GM21423 (cell line): ENCODE data around the gene CUEDC2.
A peak's percentile ranks its signal among the peaks of the same experiment; 100 is the strongest.

Source experiments
- ATAC-seq: cut with Tn5 transposase; IDR thresholded peaks from one replicate; pipeline ENCODE4 v1.9.1; 2021; ENCODE audit warnings: mild to moderate bottlenecking, moderate library complexity; ENCODE audit not compliant: unreplicated experiment

The CUEDC2 gene

GRCh38 chr10:102397222-102398171 is 34.9 kb downstream of the CUEDC2 start:
- no peak for ATAC-seq

- ATAC-seq = no peak
Observed at GRCh38 chr10:102396730-102397151, 35.6 kb downstream of the CUEDC2 start.

GRCh38 chr10:102396317-102396650 is 36.1 kb downstream of the CUEDC2 start:
- no peak for ATAC-seq

DNA sequence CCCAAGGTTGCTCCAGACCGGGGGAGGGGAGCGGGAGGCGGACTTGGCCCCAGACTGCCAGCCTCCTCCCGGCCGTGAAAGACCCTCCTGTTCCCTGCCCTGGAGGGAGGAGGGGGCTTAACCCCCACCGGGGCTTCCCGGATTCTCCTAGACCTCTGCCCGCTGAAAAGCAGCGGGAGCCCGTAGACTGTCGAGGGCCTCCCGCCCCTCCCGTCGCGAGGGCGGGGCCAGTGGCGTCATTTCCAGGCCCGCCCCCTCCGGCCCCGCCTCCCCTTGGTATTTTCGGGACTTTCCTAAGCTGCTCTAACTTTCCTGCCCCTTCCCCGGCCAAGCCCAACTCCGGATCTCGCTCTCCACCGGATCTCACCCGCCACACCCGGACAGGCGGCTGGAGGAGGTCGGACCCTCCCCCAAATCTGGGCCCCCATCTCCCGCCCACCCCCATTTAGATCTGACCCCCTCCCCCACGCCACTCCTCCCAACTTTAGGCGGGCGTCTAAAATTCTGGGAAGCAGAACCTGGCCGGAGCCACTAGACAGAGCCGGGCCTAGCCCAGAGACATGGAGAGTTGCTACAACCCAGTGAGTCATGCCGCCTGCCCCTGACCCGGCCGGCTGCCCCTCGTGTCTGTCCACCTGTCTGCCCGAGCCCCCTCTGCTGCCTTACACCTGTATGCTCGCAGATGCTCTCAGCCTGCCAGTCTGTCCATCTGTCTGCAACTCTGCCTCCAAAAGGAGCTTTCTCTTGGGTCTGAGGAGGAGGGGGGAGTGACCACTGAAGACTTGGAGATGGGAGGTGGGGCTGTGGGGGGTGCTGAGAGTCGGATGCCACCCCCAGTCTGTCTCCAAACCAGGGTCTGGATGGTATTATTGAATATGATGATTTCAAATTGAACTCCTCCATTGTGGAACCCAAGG is 36.7 kb downstream of the CUEDC2 start, which contains the start of gene NFKB2:
NFKB2 (plus strand) TSS at position 306 of the 917 bp plus-strand sequence; CDS start at position 561, 255 bp downstream.
- peak; percentile 30 for ATAC-seq

DNA sequence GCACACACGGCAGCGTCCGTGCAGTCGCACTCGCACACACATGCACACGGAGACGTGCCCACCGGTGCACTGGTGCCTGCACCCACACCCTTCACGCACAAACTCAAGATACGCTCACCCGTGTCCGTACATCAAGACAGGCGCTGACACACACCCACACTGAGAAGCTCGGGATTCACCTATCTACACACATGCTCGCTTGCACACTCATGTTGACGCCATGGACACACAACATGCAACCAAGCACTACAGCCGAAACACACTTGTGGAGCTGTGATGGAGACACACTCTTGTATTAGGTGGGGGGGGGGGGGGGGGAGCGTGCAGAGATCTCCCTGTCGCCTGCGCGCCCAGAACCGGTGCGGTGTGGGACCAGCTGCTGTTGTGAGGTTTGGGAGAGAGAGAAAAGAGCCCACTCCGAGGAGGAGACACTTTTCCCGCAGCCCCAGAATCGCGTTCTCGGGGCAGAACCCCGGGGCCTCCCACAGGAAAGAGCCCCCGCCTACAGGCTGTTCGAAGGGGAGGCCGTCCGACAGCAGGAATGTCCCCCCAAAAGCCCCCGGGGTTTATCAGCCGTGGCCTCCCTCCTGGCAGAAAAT is 37.5 kb downstream of the CUEDC2 start:
- no peak for ATAC-seq

GRCh38 chr10:102394079-102394800 is 38.1 kb downstream of the CUEDC2 start:
- ATAC-seq = peak; percentile 79

- no peak for ATAC-seq
Observed at GRCh38 chr10:102393411-102394078, 38.8 kb downstream of the CUEDC2 start.

GRCh38 chr10:102392306-102392705 is 40.1 kb downstream of the CUEDC2 start:
- no peak for ATAC-seq

DNA sequence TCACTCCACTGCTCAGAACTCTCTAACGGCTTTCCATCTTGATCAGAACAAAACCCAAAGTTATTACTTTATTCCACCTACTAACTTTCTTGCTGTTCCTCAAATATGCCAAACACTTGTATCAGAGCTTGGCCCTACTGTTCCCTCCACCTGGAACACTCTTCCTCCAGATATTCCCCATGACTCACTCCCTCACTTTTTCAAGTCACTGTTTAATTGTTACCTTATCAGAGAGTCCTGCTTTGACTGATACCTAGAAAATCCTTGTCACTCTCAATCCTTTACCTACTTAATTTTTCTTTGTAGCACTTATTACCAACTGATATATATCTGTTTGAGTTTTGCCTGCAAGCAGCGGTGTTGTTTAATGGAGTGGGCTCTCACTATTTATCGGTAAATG is 42.5 kb downstream of the CUEDC2 start:
- no peak for ATAC-seq

GRCh38 chr10:102384606-102385429 is 47.6 kb downstream of the CUEDC2 start:
- ATAC-seq = no peak

DNA sequence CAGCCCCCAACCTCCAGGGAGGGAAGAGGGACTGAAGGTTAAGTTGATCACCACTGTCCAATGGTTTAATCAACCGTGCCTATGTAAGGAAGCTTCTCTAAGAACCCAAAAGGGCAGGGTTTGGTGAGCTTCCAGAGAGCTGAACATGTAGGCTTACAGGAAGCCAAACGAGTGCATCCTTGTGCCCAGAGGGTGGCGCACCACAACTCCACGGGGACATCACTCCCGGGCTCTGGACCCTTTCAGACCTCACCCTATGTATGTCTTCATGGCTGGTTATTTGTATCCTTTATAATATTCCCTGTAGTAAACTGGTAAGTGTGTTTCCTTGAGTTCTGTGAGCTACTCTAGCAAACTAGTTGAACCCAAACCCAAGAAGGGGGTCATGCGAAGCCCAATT is 48.3 kb downstream of the CUEDC2 start:
- ATAC-seq = no peak

DNA sequence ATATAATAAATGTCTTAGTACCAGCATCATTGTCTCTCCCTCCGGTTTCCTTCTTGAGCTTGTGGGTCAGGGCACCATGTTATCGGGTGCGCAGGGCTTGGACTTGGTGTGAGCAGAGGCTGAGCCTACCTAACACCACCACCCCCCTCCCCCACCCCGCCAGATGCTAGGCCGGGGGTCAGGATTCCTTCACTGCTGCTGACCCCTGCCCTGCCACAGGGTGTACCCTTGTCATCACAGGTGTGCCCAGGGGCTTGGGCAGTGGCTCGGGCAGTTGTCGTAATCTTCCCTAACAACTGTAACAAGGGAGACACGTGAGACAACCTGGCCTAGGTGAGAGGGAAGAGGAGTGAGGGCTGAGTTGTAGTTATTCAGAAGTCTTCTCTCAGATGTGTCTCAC is 49.5 kb downstream of the CUEDC2 start:
- ATAC-seq = no peak

- ATAC-seq = no peak
Observed at GRCh38 chr10:102381983-102382382, 50.4 kb downstream of the CUEDC2 start.

DNA sequence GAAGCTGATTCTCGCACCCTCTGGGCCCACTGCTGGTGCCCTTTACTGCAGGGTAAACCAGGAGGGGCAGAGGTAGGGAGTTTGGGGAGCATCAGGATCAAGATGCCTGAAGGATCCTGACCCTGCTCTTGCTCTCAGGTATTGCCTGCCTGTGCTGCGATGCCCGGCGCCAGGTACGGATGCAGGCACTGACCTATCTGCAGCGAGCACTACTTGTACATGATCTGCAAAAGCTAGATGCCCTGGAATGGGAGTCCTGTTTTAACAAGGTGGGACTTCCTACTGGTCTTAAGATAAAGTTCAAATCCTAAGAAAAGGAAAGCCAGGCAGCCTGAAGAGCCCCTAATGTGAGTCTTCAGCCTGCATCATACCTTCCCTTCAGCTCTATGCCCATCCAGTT is 53.0 kb downstream of the CUEDC2 start:
- no peak for ATAC-seq

- no peak for ATAC-seq
Observed at GRCh38 chr10:102376901-102377300, 55.5 kb downstream of the CUEDC2 start.

GRCh38 chr10:102375867-102376266 is 56.5 kb downstream of the CUEDC2 start:
- ATAC-seq = no peak

DNA sequence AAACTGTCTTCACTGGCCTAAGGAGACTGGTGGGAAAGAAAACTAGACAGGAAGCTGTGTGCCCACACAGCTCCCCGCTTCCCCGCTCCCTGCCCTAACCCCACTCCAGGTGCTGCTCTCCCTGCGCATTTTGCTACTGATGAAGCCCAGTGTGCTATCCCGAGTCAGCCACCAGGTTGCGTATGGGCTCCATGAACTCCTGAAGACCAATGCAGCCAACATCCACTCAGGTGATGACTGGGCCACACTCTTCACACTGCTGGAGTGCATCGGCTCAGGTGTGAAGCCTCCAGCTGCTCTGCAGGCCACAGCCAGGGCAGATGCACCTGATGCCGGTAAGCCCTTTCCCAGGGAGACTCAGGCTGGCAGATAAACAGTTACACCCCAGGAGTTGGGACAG is 57.1 kb downstream of the CUEDC2 start:
- no peak for ATAC-seq
